HG02973 (cell line): Measurements from ENCODE around the gene TMEM209.
"Not testable (repeated sequence)": the region's sequence is repeated elsewhere in the genome, so short reads cannot be mapped to it uniquely, and the experiment has no call there.

Experiments
- ATAC-seq: cut with Tn5 transposase; IDR thresholded peaks from one replicate; pipeline ENCODE4 v1.9.1; 2021; ENCODE audit warnings: moderate library complexity; ENCODE audit not compliant: unreplicated experiment

The TMEM209 gene

DNA sequence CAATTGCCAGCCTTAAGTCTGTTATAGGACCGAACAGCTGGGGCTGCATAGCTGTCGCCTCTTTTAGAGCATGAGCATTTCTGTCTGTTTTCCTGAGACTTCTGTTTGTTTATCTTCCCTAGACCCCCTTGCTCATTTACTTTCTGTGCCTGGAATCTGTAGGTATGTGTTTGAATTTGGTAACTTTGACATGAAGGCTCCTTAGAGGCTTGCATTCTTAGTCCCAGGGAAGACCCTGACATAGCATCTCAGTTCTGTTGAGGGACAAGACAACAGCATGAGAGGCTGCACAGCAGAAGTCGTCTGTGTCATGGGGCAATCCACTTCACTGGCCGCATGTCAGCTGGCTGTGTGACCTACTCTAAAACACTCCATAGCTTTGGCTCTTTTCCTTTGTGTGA lies 76.2 kb downstream of the TMEM209 start:
- no peak for ATAC-seq

DNA sequence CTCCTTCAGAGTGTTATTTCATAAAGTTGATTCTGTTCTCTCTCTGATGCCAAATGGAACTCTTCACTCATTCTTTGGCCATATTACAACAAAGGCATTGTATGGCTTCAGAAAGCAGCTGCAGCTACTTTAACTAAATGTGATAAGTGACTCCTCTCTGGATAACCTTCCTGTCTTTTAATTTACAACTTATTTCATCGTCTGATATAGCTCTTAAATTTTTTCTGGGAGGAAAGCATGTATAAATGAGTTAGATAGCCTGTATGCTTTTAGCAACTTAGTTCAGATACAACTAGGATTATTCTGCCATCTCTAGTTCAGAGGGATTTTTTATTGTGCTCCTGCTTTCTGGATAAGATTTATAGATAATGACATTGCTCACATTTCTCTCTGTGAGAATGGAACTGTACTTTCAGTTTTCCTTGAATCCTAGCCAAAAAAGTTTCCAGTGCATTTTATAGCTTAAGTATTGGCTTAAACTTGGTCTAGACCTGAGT lies 77.3 kb downstream of the TMEM209 start:
- ATAC-seq, result no peak

DNA sequence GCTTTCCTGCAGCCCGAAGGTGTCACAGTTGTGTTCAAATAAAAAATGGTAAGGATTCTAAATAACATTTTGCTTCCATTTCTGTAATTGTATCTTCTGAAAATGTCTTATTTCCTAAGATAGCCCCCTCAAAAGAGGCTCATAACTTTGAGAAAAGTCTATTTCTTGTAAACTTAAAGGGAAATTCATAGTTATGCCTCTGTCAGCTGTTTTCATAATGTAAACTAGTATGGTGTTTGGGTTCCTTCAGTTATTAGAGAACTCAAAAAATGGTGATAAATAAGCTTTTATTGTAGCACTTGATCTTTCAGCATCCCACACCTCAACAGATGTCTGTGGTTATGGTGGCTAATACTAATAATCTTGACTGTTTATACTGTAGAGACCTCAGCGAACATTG lies 77.8 kb downstream of the TMEM209 start:
- no peak for ATAC-seq

DNA sequence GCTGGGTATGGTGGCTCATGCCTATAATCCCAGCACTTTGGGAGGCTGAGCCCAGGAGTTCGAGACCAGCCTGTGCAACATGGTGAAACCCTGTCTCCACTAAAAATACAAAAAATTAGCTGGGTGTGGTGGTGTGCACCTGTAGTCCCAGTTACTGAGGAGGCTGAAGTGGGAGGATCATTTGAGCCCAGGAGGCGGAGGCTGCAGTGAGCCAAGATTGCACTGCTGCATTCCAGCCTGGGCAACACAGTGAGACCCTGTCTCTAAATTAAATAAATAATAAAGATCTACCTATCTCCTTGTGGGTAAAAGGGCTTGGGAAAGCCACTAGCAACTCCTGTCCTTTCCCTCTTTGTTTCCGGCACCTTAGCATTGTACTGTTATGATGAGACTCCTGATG lies 78.4 kb downstream of the TMEM209 start:
- not testable (repeated sequence) for ATAC-seq

DNA sequence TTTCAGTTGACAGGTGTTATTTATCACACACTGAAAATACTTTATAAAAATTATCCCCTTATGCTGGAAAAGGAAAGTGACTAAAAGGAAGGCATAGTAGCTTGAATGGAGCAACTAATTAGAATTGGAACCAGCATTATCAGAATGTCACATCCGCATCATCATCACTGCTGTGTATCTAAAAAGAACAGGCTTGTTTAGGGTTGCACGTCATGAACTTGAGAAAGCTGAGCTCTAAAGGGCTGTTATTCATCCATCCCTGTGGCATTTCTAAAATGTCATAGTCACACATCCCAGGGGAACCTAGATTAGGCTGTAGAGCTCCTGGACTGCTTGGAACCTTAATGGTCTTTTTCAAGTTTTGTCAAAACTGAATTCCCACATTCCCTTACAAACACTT lies 80.5 kb downstream of the TMEM209 start:
- no peak for ATAC-seq

DNA sequence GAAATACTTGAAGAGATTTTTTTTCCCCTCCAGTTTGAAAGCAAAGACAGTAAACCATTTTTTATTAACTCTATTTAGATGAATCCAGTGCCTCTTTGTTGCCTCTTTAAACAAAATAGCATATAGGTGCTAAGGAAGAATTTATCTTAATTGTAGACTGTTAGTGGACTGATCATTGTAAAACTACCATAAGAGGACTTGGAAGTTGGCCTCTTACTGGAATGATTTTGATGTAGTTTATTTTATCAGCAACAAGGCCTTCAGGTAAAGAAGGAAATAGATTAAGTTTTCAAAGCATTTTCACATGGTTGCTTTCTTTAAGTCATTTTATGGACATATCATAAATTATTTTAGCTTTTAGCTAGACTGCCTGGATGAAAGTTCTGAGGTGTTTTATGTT lies 81.7 kb downstream of the TMEM209 start:
- ATAC-seq, result no peak

DNA sequence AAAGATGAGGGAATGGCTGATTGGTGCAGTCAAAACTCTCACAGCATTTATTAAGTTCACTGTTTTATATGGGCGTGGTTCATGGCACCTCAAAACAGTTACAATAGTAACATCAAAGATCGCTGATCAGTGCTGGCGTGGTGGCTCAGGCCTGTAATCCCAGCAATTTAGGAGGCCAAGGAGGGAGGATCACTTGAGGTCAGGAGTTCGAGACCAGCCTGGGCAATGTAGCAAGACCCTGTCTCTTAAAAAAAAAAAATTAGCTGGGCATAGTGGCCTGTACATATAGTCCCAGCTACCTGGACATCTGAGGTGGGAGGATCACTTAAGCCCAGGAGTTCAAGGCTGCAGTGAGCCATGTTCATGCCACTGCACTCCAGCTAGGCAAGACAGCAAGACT lies 86.4 kb downstream of the TMEM209 start:
- no peak for ATAC-seq

DNA sequence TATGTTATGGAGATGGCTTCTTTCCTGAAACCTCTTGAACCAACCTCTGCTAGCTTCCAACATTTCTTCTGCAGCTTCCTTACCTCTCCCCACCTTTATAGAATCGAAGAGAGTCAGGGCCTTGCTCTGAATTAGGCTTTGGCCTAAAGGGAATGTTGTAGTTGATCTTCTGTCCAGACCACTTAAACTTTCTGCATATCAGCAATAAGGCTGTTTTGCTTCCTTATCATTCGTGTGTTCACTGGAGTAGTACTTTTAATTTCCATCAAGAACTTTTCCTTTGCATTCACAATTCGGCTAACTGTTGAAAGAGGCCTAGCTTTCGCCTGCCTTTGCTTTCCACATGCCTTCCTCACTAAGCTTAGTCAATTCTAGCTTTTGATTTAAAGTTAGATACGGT lies 86.9 kb downstream of the TMEM209 start:
- no peak for ATAC-seq

DNA sequence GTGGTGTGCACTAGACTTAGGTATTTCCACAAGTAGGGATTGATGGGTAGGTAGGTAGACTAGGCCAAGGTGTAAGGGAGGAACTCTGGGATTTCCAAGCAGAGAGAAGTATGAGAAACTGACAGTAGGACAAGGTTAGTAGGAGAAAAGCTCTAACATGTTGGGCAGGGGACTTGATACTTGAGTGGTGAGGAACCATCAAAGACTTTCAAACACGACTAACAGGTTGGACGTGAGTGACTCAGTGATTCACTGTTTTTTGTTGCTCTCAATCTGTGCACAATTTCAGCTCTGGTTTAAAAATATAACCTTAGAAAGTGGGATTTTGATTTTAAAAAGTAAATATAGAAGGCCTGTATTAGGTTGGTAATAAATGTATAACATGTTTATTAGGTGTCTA lies 90.4 kb downstream of the TMEM209 start:
- ATAC-seq, result no peak
